HG03575 (cell line): ENCODE data around the gene SMCP.

ENCODE experiments used
- ATAC-seq: cut with Tn5 transposase; IDR thresholded peaks from one replicate; pipeline ENCODE4 v1.9.1; 2021; ENCODE audit not compliant: unreplicated experiment, insufficient number of reproducible peaks, low FRiP score; ENCODE audit errors: extremely low read depth

SMCP gene

DNA sequence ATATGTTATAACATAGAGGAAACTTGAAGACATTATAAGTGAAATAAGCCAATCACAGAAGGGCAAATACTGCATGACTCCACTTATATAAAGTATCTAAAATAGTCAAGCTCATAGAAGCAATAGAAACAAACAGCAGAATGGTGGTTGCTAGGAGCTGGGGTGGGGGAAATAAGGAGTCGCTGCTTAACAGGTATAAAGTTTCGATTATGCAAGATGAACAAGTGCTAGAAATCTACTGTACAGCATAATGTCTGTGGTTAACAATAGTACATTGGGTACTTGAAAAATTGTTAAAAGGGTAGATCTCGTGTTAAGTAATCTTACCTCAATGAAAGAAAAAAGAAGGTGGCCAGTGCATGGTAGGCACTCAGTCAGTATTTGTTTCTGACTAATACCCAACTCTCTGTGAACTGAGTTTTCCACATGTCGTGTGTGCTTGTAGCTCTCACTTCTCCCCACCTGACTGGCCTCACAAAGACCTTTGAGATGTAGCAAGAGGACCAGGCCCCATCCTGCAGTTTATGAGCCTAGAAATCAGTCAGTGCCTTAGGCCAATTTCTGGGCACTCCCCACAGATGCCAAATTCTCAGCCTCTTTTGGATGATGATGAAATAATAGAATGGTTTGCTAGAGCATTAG is 54.2 kb downstream of the SMCP start:
- no peak for ATAC-seq

DNA sequence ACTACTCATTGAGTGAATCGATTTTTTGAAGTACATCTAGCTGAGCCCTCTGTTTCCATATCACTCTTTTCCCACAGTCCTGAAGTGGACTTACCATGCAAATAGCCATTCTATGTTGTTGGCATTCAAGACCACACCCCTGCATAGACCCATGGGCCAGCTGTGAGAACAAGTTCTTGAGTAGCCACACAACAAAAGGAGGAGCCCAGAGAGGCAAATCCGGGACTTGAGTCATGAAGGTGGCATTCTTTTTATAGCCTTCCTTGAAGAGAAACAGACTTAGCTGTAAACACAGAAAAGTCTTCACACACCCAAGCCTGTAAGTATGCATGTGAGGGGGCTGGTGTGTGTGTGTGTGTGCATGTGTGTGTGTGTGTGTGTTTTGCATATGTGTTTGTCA is 55.1 kb downstream of the SMCP start:
- ATAC-seq: no peak
